GM12878 (cell line): ENCODE measurements around the gene PTPMT1. TPM values are rescaled to one million over a fixed set of nuclear protein-coding genes. Genes with fewer than 3 reads are reported as not detected.

Experiments used
- ATAC-seq: fragments of 200-7000 bp; cut with Tn5 transposase; 3 replicates; pipeline ENCODE4 v1.9.1; 2020; ENCODE audit warnings: mild to moderate bottlenecking, moderate library complexity
- BruUV-seq: library from RNA; stranded (reverse); fragments of 400-500 nt; replicated peaks from 2 replicates; lab custom pipeline; 2021; lab: Mats Ljungman, UMichigan
- CTCF ChIA-PET: fragments of 300-600 bp; sonication (Branson Sonifier 250); formaldehyde crosslinking; extraction: SDS; loops from one replicate; lab custom pipeline; 2021; ENCODE audit warnings: inconsistent platforms; lab: Yijun Ruan, JAX
- POLR2A ChIA-PET: fragments of 350-600 bp; formaldehyde crosslinking; extraction: SDS; loops from one replicate; lab custom pipeline; 2021; ENCODE audit warnings: inconsistent platforms; lab: Charles Lee
- RAD21 ChIA-PET: fragments of 300-600 bp; sonication (Branson Sonifier 250); formaldehyde crosslinking; loops from one replicate; lab custom pipeline; 2023; ENCODE audit warnings: antibody characterized with exemption; ENCODE audit not compliant: unreplicated experiment; lab: Charles Lee
- SMC1A ChIA-PET: fragments of 300-600 bp; sonication (Branson Sonifier 250); formaldehyde crosslinking; loops from one replicate; lab custom pipeline; 2023; ENCODE audit not compliant: unreplicated experiment, uncharacterized antibody; lab: Charles Lee
- DNase-seq: peaks from one replicate; pipeline ENCODE4 v3.0.0-alpha.2; 2011; ENCODE audit warnings: low read depth, low spot score
- FAIRE-seq: peaks from 3 replicates; lab custom pipeline; 2011; peaks lifted over from hg19 to GRCh38; lab: Jason Lieb, UNC
- H2AFZ ChIP-seq: 2 replicates; pipeline ENCODE4 v1.6.0; 2011; ENCODE audit warnings: low read depth, low read length, control low read depth; ENCODE audit not compliant: control insufficient read depth
- H3K27ac ChIP-seq: 2 replicates; pipeline ENCODE4 v1.5.1; 2011; ENCODE audit warnings: control low read depth; ENCODE audit not compliant: control insufficient read depth, insufficient read depth
- H3K27me3 ChIP-seq, 2 experiments: replicated peaks in 1 of 2; 2 replicates each; pipeline versions ENCODE4 v1.6.0 to v1.6.1; 2011; ENCODE audit warnings: low read length in 1 of 2; ENCODE audit not compliant: control insufficient read depth in 2 of 2, insufficient read depth in 2 of 2
- H3K36me3 ChIP-seq, 2 experiments: 2 replicates each; pipeline ENCODE4 v1.5.1; 2011; ENCODE audit warnings: low read length in 1 of 2; ENCODE audit not compliant: control insufficient read depth in 2 of 2, insufficient read depth in 2 of 2
- H3K4me1 ChIP-seq: 2 replicates; pipeline ENCODE4 v1.6.1; 2011; ENCODE audit warnings: mild to moderate bottlenecking, low read length, moderate library complexity, mixed read lengths; ENCODE audit not compliant: control insufficient read depth, insufficient read depth
- H3K4me2 ChIP-seq: 2 replicates; pipeline ENCODE4 v1.6.0; 2011; ENCODE audit warnings: control low read depth; ENCODE audit not compliant: control insufficient read depth, insufficient read depth
- H3K4me3 ChIP-seq: fragments of 200-600 bp; sonication (generic); 2 replicates; pipeline ENCODE4 v1.5.1; 2016
- H3K79me2 ChIP-seq: 2 replicates; pipeline ENCODE4 v1.6.0; 2011; ENCODE audit warnings: low read length; ENCODE audit not compliant: control insufficient read depth, insufficient read depth
- H3K9ac ChIP-seq: 2 replicates; pipeline ENCODE4 v1.8.0; 2011; ENCODE audit warnings: low read length, control low read depth, mixed read lengths; ENCODE audit not compliant: control insufficient read depth, insufficient read depth
- H3K9me3 ChIP-seq: replicated peaks from 3 replicates; pipeline ENCODE4 v1.5.1; 2011; ENCODE audit warnings: mild to moderate bottlenecking, low read length; ENCODE audit not compliant: control insufficient read depth, insufficient read depth
- H4K20me1 ChIP-seq: 2 replicates; pipeline ENCODE4 v1.6.0; 2011; ENCODE audit not compliant: control insufficient read depth, insufficient read depth
- TARDBP ChIP-seq: IDR thresholded peaks from 2 replicates; pipeline ENCODE4 v1.6.1; 2016; ENCODE audit warnings: borderline replicate concordance
- ZBTB4 ChIP-seq: fragments of 450-650 bp; formaldehyde crosslinking; IDR thresholded peaks from 2 replicates; pipeline ENCODE4 v1.4.0; 2022; ENCODE audit warnings: mild to moderate bottlenecking, moderate library complexity
- WGBS: methylation state at CpG from one replicate; pipeline ENCODE4 v1.1.6; 2016; ENCODE audit warnings: low lambda C conversion rate; ENCODE audit not compliant: insufficient replicate concordance, insufficient coverage; ENCODE audit errors: missing lambda C conversion rate; 5-methylcytosine and 5-hydroxymethylcytosine counted together
- in situ Hi-C: fragments of 300-500 bp; cut with MboI; formaldehyde crosslinking; loops from 9 replicates; pipeline ENCODE4 v1.14.3; 2018; ENCODE audit warnings: mixed read lengths
- intact Hi-C: fragments of 100-400 bp; cut with micrococcal nuclease; formaldehyde crosslinking; loops from one replicate; pipeline ENCODE4 v1.14.2; 2022; ENCODE audit not compliant: unreplicated experiment
- polyA plus RNA-seq, 11 experiments: library from polyadenylated mRNA; depleted of rRNA in 4 of 11; unstranded in 6 of 11; stranded (reverse) in 5 of 11; fragments of >200 nt; fragmentation: Nextera tagmentation in 4 of 11; fragmentation: Illumina TruSeq in 1 of 11; extraction: Ambion mirVana in 4 of 11; extraction: Trizol in 1 of 11; gene quantifications; 1 replicate in 1 of 11; 2 replicates in 10 of 11; pipeline versions ENCODE4 v1.2.1 to v1.2.3, GENCODE V29; 2011 to 2016; ENCODE audit warnings: inconsistent platforms in 2 of 11, missing spikeins in 2 of 11, low read depth in 1 of 11
- total RNA-seq, 4 experiments: library from RNA; depleted of rRNA in 3 of 4; stranded (reverse); fragments of >200 nt in 3 of 4; fragmentation: Illumina TruSeq in 1 of 4; extraction: Trizol in 1 of 4; gene quantifications; 2 replicates each; pipeline versions ENCODE4 v1.2.1 to v1.2.3, GENCODE V29; 2013 to 2021

PTPMT1 gene
- total and polyA plus RNA-seq, 10 of the 15 experiments (the other 5 are each of a cell fraction or from before 2014, with no cell fraction given): 12.0 to 116 (median 58.2) TPM

DNA sequence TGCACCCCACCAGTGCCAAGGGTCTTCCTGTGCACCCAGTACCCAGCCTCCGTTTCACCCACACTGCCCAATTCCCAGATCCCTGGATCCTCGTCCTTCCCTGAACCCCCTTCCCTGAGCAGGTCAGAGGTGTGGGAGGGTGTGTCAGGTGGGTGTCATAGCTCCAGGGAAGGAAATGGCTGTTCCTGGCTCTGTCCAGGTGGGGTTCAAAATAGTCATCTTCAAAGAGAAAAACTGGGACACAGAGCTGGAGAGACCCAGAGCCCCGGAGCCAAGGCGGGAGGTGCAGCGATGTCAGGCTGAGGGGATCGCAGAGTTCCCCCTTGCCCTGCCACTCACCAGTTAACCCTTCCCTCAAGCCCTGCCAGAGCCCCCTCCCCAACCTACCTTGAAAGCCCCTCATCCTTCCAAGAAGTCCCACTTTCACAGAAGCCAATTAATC is 28.1 kb downstream of the PTPMT1 start:
- Histone ChIP-seq H3K9me3 (no peaks in the 10 kb centered on the region), H3K4me3 (no peak overlapping the region), H2AFZ (no peak overlapping the region), H3K4me1 (peaks cover 7% of the 10 kb centered on the region), H3K9ac (no peak overlapping the region), H3K27ac (no peak overlapping the region), H3K36me3 (no peaks in the 10 kb centered on the region), H3K4me2 (0 out of 2 replicates have a peak overlapping the region, but pooled peaks have one; percentile 17), H4K20me1 (no peaks in the 10 kb centered on the region), H3K27me3 (peaks cover 3 to 23% of the 10 kb centered on the region in 2 experiments), H3K79me2 (no peaks in the 10 kb centered on the region)
- CTCF ChIA-PET: no interaction called here
- WGBS: 16% methylated on average over 6 of the region's 6 CpGs
- no peak for DNase-seq
- no peak for FAIRE-seq
- POLR2A ChIA-PET: no interaction called here
- TF ChIP-seq ZBTB4 (CRISPR knock-in tag): no peak
- no peak for TF ChIP-seq TARDBP
- SMC1A ChIA-PET: interaction anchor here (0.6 to 1.2 kb wide), 2 partner anchors 95 to 378 kb away, joined by 3 read pairs; no protein-coding TSS in a partner anchor
- intact Hi-C loops (no loop called here), in situ Hi-C loops (no loop called here)
- ATAC-seq: no peak
- BruUV-seq: no TSS peak
- RAD21 ChIA-PET: no interaction called here
